HPDE6-E6E7 (cell line): ENCODE measurements around the gene TFF1.

Experiments
- DNase-seq: peaks from one replicate; pipeline ENCODE4 v3.0.0; 2011; ENCODE audit warnings: missing footprints; ENCODE audit errors: extremely low spot score

The TFF1 gene

DNA sequence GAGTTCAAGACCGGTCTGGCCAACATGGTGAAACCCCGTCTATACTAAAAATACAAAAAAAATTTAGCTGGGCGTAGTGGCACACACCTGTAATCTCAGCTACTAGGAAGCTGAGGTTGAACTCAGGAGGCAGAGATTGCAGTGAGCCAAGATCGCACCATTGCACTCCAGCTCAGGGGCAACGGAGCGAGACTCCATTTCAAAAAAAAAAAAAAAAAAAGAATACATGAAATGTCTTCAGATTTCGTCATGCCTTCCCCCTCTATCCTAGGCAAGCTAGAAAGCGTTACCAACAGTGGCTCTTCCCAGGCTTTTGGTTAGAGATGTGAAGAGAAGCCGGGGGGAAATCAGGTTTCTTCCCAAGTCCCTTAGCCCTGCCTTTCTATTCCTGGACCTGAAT is 3.6 kb downstream of the TFF1 start:
- no peak for DNase-seq

DNA sequence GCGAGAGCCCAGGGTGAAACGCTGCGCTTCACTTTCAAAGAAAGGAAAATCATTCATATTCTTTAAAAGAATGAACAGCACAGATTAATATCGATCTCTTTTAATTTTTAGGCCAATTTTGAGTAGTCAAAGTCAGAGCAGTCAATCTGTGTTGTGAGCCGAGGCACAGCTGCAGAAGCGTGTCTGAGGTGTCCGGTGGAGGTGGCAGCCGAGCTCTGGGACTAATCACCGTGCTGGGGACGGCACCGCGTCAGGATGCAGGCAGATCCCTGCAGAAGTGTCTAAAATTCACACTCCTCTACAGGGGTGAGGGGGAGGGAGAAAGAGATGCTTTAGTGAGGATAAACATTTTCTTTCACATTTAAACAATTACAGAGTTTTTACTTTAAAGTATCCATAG is 4.1 kb downstream of the TFF1 start:
- DNase-seq, result no peak

DNA sequence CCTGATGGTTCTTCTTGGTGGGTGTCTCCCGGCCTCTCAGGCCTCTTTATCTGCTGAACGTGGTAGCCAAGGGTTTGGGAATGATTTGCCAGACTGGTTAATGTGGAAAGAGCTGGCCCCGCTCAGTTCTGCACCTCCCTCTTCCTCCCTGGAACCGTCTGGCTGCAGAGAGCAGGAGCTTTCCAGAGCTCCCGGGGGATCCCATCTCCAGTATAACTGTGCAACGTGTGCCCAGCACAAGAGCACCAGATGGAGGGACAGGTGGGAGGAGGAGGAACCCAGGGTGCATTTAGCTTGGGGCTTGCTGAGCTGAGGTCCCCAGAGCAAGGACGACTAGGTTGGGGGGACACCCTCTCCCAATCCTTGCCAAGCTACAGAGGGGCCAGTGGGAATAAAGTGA is 5.0 kb downstream of the TFF1 start:
- no peak for DNase-seq

DNA sequence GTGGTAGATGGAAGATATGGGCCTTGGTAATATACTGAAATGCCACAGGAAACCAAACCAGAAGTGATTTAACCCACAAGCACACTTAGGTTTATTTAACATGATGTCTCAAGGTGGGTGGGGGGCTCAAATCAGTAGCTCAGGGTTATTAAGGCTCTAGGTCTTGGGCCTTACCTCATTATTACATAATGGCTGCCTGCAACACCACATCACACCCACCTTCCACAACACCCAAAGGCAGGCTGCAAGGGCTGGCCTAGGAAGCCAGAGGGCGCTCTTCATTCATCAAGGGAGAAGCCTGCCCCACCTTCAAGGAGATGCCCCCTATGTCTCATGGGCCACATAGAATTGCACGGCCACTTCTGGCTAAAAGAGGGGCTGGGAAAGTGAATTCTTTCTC is 6.0 kb downstream of the TFF1 start:
- no peak for DNase-seq

DNA sequence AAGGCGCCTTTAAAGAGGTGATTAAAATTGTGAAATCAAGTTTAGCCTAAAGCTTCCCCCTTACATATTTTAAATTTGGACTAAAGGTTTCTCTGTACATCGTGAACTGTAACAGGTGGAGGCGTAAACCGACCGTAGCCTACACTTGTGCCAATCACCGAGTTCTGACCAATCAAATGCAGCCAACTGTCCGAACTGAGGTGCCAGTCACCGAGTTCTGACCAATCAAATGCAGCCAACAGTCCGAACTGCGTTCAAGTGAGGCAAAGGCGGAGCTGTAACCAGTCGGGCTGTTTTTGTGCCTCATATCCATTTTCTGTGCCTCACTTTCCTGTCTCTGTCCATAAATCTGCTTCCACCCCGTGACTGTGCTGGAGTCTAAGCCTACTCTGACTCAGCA is 7.4 kb downstream of the TFF1 start:
- no peak for DNase-seq

DNA sequence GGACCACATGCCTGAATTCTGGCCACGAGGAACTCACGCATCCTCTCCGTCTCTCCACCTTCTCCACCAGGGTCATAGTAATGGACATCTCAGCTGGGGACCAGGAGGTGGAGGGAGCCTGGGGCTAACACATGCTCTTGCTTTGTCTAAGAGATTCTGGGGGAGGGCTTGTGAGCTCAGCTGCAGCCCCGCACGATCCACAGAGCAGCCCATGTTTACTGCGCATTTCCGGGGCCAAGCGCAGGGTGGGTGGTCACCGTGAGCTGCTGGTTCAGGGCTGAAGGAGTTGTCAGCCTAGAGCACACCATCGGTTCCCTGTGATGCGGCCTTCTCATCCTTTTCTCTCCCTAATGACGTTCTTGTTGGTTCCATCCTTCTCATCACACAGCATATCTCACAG is 8.1 kb downstream of the TFF1 start:
- DNase-seq, result no peak

DNA sequence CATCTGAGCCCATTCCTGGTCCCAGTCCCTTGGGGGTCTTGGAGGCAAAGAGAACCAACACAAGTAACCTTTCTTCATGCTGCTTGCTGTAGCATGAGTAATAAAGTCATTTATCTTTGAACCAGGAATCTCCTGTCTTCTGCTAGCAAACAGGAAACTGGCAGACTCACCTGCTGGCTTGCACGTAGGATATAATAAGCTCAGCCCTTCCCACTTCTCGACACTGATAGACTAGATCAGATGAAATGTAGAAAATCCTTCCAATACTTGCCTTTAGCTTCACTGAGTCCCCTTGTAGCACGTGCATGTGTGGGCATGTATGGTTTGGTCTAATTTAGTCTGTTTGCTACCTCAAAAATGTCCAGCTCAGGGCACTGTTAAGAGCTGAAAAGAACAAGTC is 9.0 kb downstream of the TFF1 start:
- no peak for DNase-seq

DNA sequence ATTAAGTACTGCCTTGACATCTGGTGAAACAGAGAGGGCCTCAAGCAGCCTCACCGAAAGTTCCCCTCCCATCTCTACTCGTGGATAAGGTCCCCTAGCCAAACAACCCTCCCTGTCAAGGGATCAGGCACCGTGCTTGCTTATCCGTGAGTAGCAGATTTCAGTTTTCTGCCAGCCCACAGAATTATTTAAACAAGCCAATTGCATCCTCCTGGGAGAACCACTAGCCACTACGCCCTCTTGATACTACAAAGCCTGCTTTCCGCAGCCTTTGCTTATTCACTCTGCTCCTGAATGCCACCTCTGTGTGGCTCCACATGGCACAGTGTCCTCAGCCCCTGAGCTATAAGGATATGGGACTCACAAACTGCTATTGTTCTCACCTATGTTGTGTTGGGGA is 9.7 kb downstream of the TFF1 start:
- DNase-seq, result no peak

DNA sequence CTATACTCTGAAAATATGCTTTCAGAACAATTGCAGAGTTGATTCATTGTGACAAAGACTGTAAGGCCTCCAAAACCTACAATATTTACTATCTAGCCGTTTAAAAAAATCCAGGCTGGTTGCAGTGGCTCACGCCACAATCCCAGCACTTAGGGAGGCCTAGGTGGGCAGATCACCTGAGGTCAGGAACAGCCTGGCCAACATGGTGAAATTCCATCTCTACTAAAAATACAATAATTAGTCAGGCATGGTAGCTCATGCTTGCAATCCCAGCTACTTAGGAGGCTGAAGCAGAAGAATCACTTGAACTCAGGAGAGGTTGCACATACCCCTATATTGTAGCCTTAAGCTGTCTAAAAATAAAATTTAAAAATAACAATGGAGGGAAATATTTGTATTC is 10.3 kb downstream of the TFF1 start:
- DNase-seq, result no peak

DNA sequence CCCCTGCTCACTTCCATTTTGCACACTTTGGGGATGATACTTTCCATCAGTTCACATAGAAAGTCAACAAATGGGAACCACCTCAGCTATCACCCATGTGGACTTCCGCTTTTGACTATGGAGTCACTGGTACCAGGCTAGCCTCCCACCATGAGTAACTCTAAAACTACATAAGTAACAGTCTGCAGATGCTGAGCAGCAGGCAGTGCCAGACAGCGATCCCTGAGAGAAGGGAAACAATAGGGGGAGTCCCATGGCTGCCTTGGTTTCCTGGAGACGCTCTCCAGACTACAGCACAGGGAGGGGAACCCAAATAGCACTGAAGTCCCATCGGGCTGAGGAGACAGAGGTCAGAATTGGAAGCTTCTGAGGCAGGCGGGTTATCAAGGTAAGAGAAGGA is 12.7 kb downstream of the TFF1 start:
- no peak for DNase-seq

DNA sequence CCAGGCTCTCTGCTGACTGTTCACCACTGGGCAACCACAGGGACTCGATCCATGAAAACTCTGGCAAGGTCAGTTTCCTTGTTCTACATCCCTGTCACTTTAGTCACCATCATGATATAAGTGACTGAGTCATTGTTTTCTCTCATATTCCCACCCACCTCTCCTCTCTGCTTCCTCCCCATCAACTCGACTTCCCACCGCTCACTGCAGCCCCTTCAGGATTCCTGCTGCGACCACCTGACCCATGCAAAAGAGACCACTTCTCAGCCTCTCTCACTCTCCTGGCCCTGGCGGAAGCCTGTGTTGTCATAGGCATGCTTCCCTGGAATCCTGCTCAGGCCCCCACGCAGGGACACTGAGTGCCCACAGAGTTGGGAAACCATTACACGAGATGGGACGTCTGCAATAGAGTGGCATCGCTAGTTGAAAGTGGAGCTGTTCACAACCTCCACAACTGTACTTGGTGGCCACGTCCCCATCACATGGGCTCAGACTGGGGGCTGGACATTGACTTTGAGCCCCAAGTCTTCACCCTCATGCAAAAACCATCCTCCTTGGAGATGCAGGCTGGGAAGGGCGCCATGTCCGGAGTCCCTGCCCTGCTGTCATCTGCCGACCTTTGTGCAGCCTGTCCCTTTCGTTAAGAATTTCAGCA is 13.8 kb downstream of the TFF1 start:
- DNase-seq, result no peak

DNA sequence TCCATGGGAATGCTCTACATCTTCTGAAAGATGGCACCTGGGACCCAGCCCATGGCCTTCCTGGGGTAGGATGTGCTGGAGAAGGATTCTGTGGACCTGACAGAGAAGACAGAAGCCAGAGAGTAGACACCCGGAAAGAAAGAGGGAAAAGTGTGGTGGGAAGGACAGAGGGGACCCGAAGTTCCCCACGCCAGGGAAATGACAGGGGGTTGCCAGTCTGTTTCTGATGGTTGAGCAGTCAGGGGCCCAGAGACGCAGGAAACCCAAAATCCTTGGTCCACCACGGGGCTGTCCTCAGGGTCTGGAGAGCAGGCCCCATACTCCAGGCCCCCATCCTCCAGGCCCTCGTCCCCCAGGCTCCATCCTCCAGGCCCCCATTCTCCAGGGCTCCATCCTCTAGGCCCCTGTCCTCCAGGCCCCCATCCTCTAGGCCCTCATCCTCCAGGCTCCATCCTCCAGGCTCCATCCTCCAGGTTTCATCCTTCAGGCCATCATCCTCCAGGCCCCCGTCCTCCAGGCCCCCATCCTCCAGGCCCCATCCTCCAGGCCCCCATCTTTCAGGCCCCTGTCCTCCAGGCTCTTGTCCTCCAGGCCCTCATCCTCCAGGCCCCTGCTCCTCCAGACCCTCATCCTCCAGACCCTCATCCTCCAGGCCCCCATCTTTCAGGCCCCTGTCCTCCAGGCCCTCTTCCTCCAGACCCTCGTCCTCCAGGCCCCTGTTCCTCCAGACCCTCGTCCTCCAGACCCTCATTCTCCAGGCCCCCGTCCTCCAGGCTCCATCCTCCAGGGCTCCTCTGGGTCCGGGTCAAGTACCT is 14.5 kb downstream of the TFF1 start:
- DNase-seq, result no peak

DNA sequence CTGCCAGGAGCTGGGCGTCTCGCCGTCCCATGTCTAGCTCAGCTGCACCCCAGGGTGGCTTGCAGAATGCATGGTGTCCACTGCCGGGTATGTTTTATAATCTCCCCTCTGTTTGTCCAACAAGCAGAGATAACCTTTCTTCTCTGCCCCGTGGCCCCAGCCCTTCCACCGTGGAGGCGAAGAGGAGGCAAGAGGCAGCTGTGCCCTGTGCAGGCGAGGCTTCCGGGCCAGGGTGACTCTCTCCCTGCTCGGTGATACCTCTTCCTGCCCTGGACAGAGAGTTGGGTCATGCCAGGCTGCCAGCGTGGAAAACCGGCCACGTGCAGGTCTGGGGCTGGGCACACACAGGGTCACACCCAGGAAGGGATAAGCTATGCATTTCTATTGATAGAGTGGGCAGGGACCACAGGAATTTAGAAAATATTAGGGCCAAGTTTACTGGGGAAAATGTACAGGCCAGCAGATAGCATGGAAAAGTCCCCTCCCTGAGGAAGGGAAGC is 15.4 kb downstream of the TFF1 start, which contains the start of gene TFF2:
TSS of gene TFF2 (minus strand) at position 68 of the 500 bp plus-strand sequence. CDS start at position 31, 37 bp downstream.
- DNase-seq, result no peak

DNA sequence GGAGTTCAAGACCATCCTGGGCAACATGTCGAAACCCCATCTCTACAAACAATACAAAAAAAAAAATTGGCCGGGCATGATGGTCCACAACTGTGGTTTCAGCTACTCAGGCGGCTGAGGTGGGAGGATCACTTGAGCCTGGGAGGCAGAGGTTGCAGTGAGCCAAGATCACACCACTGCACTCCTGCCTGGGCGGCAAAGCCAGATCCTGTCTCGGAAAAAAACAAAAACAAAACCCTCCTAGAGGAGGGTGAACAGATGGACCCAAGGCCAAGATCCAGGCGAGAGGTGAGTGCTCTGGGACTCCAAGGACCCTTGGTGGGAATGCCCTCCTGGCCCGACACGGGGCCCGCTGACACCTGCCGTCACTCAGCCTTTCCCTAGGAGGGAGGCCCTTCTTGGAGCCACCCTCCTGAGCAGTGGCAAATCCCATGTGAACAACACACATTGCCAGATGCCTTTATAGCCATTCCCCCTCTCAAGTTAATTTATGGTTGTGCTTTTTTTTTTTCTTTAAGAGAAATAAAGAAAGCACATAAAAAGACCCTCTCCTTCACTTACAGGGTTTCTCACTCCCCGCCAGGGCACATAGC is 15.9 kb downstream of the TFF1 start:
- DNase-seq, result no peak

DNA sequence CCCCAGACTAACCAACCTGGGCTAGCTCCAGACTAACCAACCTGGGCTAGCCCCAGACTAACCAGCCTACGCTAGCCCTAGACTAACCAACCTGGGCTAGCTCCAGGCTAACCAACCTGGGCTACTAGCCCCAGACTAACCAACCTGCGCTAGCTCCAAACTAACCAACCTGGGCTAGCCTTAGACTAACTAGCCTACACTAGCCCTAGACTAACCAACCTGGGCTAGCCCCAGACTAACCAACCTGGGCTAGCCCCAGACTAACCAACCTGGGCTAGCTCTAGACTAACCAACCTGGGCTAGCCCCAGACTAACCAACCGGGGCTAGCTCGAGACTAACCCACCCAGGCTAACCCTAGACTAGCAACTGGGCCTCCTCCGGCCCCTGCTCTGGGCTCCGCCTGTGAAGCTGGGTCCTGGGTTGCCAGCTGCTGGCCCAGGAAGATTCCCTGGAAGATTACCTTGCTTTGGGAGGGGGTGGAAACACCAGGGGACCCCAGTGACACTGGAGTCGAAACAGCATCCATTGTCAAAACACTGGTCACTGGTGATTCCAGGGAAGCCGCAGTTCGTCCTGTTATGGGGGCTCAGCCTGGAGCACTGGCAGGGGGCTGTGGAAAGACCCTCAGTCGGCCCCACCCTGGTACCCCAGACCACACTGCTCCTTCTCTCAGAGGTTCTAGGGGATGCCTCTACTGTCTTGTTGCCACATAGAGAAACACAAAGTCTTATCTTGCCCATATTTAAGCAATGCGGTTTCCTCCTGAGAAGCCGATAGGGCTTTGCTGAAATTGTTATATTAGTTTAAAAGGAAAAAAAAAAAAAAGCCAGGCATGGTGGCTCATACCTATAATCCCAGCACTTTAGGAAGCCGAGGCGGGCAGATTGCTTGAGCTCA is 16.7 kb downstream of the TFF1 start:
- DNase-seq, result no peak

DNA sequence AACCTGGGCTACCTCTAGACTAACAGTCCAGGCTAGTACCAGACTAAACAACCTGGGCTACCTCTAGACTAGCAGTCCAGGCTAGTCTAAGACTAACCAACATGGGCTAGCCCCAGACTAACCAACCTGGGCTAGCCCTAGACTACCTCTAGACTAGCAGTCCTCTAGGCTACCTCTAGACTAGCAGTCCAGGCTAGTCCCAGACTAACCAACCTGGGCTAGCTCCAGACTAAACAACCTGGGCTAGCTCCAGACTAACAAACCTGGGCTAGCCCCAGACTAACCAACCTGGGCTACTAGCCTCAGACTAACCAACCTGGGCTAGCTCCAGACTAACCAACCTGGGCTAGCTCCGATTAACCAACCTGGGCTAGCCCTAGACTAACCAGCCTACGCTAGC is 17.6 kb downstream of the TFF1 start:
- no peak for DNase-seq

DNA sequence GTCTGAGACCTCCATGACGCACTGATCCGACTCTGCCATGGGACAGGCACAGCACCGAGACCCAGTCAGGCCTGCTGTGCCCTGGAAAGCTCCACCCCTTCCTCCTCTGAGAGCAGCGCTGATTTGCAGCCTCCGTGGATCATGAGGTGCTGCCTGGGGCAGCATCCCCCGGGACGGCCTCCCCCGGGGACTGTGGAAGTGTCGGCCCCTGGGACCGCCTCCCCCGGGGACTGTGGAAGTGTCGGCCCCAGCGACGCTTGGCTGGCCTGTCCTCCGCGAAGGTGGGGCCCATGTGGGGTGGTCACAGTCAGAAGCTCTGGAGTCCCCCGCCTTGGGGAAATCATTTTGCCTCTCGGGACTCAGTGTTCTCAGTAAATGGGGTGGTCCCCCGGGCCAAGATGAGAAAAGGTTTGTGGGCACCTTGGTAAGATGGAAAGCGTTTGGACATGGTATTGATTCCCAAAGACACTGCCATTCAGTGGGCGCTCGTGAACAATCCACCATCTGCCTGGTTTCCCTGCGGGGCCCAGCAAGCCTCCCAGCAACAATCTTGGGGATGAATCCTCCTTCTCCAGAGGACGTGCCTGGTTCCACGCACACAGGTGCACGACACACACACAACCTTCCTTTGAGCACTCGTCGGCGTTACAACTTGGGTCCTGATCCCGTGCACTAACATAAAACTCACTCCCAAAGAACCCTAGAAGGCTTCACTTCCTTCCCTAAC is 18.6 kb downstream of the TFF1 start:
- no peak for DNase-seq

DNA sequence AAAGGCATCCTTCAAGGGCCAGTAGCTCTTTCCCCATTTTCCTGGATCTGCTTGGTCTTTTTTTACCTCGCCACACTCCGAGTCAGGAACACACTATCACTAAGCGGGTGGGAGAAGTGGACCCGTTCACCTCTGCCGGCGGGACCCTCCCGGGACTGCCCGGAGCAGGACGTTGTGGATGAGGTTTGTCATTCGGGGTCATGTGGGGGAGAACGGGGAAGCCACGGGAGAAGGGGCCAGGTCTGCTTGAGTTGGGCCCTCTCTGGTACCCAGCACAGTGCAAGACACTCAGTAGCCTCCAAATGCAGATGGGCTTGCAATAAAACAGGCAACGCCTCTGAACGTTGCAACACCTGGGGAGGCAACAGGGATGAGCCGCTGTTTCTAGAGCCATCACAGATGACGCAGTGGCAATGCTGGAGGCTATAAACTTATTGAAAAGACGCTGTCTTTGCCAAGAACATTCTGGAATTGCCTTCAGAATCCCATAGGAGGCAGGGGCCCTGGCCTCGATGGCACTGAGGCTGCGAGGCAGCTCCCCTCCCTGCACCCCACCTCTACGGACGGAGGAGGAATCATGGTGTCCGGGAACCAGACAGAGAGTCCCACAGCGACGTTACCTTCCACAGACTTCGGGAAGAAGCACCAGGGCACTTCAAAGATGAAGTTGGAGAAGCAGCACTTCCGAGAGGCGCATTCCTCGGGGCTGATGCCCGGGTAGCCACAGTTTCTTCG is 19.3 kb downstream of the TFF1 start:
- DNase-seq, result no peak

DNA sequence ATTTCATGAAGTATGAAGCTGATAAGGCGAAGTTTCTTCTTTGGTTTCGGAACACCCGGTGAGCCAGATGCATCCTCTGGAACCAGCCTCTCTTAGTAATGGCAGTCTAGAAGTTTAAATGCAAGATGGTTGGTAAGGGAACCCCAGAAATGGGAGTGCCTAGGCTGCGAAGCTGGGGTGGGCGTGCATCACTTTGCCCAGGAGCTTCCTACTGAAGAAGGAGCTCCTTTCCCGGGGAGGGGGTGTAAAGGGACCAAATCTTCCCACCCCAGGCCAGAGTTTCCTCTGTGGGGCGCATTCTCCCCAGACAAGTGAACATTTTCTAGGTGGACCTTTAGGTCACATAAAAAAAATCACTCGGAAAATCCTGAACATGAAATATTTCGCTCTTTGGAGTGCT is 19.9 kb downstream of the TFF1 start:
- no peak for DNase-seq

DNA sequence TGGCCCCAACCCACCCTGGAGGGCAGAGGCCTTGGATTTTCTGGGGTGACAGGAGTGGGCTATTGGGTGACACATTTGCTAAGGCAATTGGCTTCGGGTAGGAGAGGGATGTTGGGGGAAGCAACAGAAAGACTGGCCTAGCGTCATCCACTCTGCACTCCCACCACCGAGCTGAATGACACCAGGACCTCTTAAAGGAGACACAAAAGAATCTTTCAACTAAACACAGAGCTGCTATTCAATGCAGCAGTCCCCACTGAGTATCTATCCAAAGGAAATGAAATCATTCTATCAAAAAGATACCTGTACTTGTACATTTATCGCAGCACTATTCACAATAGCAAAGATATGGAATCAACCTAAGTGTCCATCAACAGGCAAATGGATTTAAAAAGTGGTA is 21.7 kb downstream of the TFF1 start:
- DNase-seq, result no peak
